Endometrial microvascular endothelial cells (primary cell): ENCODE results near the gene SULT1C3. TPM values are rescaled to one million over a fixed set of nuclear protein-coding genes. Genes with fewer than 3 reads are reported as not detected.
"Not testable (repeated sequence)": the region's sequence is repeated elsewhere in the genome, so short reads cannot be mapped to it uniquely, and the experiment has no call there.

Experiments
- in situ Hi-C: cut with HindIII; loops from 2 replicates; pipeline ENCODE4 v1.10.0; 2017; ENCODE audit warnings: low sequenced_read_pairs, low pct_unique_long_range_greater_than_20kb; ENCODE audit errors: inconsistent ontology term
- total RNA-seq: library from RNA; depleted of rRNA; stranded (reverse); fragments of >200 nt; gene quantifications from one replicate; pipeline ENCODE4 v1.2.3, GENCODE V29; 2015; ENCODE audit errors: inconsistent ontology term

Gene SULT1C3
- total RNA-seq, 1 donor from 2014 or later: not detected

- in situ Hi-C loops: no loop called here
Measured at GRCh38 chr2:108236676-108237335, 3.0 kb upstream of the SULT1C3 start.

GRCh38 chr2:108240966-108241365, 1.2 kb downstream of the SULT1C3 start:
- in situ Hi-C loops: no loop called here

GRCh38 chr2:108243566-108243965, 3.8 kb downstream of the SULT1C3 start:
- in situ Hi-C loops: no loop called here

- in situ Hi-C loops: no loop called here
Measured at GRCh38 chr2:108244667-108245414, 5.1 kb downstream of the SULT1C3 start.

GRCh38 chr2:108253106-108253505, 13.3 kb downstream of the SULT1C3 start:
- in situ Hi-C loops: no loop called here

GRCh38 chr2:108257757-108258331, 18.1 kb downstream of the SULT1C3 start:
- in situ Hi-C loops: no loop called here

GRCh38 chr2:108260773-108261172, 21.0 kb downstream of the SULT1C3 start:
- in situ Hi-C loops: no loop called here

GRCh38 chr2:108262036-108262435, 22.3 kb downstream of the SULT1C3 start:
- in situ Hi-C loops: no loop called here

- in situ Hi-C loops: no loop called here
Measured at GRCh38 chr2:108263401-108263800, 23.6 kb downstream of the SULT1C3 start.

- in situ Hi-C loops: no loop called here
Measured at GRCh38 chr2:108266218-108266617, 26.4 kb downstream of the SULT1C3 start.

- in situ Hi-C loops: no loop called here
Measured at GRCh38 chr2:108267101-108267500, 27.3 kb downstream of the SULT1C3 start.

- in situ Hi-C loops: no loop called here
Measured at GRCh38 chr2:108268001-108268400, 28.2 kb downstream of the SULT1C3 start.

- in situ Hi-C loops: no loop called here
Measured at GRCh38 chr2:108270346-108270745, 30.6 kb downstream of the SULT1C3 start.

- in situ Hi-C loops: no loop called here
Measured at GRCh38 chr2:108270768-108271506, 31.2 kb downstream of the SULT1C3 start.

GRCh38 chr2:108271691-108272253, 32.0 kb downstream of the SULT1C3 start:
- in situ Hi-C loops: no loop called here

GRCh38 chr2:108278631-108279030, 38.9 kb downstream of the SULT1C3 start:
- in situ Hi-C loops: no loop called here

GRCh38 chr2:108279468-108279867, 39.7 kb downstream of the SULT1C3 start:
- in situ Hi-C loops: no loop called here

GRCh38 chr2:108280466-108280865, 40.7 kb downstream of the SULT1C3 start:
- in situ Hi-C loops: no loop called here

- in situ Hi-C loops: not testable (repeated sequence)
Measured at GRCh38 chr2:108284566-108284965, 44.8 kb downstream of the SULT1C3 start.
